COLO668 (cell line): ENCODE data around the gene NDUFA3.

Source experiments
- DNase-seq: peaks from one replicate; lab custom pipeline; 2025; ENCODE audit not compliant: unreplicated experiment; lab: John Stamatoyannopoulos, UW

NDUFA3 gene

DNA sequence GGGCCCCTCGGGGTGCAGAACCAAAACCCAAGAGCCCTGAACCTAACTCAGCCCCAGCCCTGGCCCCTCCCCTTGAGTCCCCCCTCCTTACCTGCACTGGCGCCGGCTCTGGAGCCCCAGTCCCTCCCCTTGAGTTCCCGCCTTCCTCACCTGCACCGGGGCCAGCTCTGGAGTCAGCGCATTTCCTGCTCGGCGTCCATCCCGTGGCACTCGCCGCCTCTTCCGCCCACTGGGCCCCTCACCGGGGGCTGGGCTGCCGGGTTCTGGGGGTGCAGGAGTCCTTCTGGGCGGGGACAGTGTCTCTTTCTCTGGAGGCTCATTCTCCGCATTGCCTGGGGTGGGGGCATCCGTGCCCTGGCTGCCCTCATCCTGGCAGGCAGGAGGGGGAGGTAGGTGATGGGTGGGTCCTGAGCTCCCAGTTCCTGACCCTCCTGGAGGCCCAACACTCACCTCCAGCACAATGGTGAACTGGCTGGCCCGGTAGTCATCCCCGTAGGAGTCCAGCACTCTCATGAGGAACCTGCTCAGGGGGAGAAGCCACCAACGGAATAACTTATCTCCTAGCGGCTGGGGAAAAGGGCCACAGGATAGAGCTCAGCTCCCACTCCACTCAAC is 5.3 kb downstream of the NDUFA3 start:
- DNase-seq = no peak

DNA sequence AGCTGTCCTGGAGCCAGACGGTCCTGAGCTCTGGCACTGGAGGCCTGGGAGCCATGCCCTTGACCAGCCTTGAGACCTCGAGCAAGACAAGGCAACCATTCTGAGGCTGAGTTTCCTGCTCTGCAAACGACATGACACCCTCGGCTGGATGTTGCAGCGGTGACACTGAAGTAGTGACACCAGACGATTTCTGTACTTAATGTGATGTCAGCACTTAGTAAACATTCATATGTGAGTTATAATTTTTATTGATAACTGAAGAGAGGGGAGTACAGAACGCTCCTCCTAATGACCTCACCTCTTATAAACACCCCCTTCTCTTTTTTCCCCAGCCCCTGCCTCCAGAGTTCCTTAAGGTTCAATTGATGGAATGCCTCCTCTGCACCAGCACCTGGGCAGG is 5.8 kb downstream of the NDUFA3 start:
- no peak for DNase-seq

DNA sequence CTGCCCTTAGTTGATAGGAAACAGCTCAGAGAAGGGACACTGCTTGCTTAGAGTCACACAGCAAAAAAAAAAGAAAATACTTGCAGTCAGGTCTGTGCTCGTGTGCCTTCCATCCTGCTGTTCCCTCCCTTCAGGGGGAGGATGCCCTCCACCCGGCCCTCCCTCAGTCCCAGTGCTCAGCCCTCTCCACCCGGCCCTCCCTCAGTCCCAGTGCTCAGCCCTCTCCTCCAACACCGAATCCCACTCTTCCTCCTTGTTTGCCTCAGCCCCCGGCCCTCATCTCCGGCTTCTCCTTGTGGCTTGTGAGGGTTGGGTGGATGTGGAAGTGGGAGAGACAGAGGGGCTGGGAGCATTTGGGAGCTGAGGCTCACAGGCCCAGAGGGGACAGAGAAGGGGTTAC is 7.0 kb downstream of the NDUFA3 start:
- no peak for DNase-seq

DNA sequence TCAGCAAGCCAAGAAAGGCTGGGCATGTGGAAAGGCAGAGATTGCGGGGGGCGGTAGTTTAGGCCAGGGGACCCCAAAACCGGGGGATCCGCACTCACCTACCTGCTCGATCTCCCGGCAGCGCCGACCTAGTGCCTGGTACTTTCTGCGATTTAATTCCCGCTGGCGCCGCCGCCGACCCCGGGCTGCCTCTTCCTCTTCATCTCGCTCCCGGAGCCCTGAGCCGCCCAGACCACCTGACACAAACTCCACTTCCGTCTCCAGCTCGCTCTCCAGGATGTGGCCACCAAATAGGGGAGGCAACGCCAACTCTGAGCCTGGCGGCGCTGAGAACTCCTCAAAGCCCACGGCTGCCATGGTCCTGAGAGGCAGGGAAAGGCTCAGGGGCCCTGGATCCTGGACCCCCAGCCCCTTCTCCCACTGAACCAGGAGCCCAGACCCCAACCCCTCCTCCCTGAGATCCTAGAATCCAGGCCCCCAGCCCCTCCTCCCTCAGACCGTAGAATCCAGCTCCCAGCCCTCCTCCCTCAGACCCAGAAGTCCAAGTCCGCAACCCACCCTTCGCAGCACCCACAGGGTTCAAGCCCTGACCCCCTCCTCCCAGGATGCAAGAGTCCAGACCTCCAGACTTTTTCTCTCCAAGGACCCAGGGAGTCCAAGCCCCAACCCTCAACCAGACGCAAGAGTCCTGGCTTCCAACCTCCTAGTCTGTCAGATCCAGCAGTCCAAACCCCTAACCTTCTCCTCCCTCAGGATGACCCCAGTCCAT is 11.9 kb downstream of the NDUFA3 start:
- DNase-seq = peak; percentile 55

DNA sequence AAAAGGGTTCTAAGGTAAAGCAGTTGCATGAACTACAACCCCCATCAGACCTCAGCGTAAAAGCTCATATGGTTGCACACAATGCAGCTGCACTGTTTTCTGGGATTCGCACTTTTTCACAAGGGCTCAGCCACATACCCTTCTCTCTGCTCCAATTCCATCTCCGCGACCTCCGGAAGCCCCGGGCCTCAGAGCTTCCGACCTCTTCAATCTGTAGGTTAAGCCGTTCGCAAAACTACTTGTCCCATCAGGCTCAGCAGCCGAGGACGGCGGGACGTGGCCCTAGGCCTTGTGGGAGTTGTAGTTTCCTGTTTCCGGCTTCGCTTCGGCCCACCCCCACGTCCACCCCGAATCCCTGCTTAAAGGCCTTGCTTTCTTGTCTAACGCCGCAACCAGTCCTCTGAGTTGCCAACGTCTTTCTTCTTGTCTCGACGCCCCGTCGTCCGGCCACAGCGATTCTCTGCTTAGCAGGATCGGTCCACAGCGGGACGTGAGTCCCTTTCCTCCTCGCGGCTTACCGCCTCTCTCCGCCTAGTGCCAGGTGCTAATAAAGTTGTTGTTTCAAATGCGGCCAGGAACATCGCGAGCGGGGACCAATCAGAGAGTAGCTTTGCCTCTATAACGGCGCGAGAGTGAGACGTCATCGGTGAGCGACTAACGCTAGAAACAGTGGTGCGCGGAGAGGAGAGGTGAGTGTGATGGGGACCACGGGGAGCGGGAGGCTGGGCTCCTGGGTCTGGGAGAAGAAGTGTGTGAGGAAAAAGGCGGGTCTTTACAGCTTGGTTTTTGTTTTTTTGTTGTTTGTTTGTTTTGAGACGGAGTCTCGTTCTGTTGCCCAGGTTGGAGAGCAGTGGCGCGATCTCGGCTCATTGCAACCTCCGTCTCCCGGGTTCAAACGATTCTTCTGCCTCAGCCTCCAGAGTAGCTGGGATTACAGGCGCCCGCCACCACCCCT is 12.7 kb downstream of the NDUFA3 start, which contains the start of the genes PRPF31 and TFPT:
Gene PRPF31, plus strand, starts transcription at position 646 of the 955 bp plus-strand sequence. CDS start 2,525 bp downstream, outside the sequence.
Gene TFPT, minus strand, starts transcription at position 549 of the 955 bp plus-strand sequence. Its CDS starts 388 bp downstream, at position 161.
- DNase-seq = peak; percentile 97

DNA sequence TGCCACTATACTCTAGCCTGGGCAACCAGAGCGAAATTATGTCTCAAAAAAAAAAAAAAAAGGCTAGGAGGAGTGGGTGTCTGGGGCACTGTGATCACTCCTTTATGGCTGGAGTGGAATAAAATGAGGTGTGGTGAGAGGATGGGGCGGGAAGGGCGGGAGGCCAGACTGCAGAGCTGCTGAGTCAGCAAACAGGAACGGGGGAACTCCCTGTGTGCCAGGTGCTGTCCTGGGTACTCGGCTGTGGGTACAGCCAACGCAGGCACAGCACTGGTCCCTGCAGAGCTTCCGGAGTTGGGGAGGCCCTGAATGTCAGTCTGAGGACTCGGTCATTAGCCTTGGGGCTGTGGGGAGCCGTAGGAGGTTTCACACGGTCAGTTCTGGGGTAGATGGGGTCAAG is 18.6 kb downstream of the NDUFA3 start:
- no peak for DNase-seq

DNA sequence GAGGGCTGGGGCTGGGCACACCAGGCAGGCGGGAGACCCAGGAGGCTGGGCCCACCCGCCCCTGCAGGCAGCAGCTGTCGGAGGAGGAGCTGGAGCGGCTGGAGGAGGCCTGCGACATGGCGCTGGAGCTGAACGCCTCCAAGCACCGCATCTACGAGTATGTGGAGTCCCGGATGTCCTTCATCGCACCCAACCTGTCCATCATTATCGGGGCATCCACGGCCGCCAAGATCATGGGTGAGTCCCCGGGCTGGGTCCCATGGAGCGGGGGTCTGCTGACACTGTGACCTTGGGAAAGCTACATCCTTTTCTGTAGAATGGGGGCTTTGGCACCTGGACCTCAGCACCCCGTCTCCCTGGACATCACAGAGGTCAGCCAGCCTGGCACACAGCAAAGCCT is 21.0 kb downstream of the NDUFA3 start:
- no peak for DNase-seq

DNA sequence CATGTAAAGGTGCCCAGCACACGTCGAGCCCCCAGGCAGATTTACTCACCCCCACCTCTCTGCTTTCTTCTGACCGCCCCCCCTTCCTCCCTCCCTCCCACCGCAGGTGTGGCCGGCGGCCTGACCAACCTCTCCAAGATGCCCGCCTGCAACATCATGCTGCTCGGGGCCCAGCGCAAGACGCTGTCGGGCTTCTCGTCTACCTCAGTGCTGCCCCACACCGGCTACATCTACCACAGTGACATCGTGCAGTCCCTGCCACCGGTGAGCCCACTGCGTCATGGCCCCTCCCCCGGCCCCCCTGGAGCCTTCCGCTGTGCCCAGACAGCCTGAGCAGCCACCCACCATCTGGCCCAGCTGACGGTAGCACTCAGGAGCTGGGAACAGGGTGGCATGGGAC is 21.7 kb downstream of the NDUFA3 start:
- no peak for DNase-seq

DNA sequence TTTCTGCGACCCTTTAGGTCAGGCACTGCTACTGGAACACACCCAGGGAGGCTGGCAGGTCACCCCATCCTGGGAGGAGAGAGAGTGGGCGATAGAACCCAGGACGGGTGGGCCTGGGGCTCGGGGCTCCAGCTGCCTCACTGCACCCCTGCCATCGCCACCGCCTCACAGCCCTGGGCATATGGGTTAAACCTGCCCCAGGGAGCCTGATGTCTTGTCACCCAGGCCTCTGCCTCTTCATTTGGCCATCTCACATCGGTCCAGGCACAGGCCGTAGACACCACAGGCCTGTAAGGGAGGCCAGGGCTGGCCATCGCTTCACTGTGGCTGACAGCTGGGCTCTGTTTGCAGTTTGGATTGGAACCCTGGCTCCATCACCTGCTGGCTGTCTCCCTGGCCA is 23.1 kb downstream of the NDUFA3 start:
- DNase-seq = no peak

DNA sequence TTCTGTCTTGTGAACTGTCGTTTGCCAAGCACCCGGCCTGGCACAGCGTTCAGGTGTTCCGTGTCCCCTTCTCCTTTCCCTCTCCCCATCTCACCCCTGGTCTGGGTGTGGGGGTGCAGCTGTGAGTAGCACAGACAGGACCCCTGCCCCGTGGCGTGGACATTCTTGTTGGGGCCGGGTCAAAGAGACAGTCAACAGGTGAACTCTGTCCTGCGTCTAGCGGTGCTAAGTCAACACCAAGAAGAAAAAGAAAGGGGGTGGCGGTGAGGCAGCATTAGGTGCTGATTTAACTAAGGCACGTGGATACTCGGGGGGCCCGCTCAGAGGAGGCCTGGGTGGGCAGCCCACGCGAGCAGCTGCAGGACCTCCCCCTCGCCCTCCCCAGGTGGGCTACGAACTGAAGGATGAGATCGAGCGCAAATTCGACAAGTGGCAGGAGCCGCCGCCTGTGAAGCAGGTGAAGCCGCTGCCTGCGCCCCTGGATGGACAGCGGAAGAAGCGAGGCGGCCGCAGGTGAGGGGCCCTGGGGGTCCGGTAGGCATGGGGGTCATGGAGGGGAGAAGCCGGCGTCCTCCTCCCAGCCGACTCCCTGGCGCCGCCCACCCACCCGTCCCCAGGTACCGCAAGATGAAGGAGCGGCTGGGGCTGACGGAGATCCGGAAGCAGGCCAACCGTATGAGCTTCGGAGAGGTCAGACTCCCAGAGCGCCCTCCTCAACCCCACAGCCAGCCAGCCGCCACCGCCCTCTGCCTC is 25.2 kb downstream of the NDUFA3 start:
- no peak for DNase-seq

DNA sequence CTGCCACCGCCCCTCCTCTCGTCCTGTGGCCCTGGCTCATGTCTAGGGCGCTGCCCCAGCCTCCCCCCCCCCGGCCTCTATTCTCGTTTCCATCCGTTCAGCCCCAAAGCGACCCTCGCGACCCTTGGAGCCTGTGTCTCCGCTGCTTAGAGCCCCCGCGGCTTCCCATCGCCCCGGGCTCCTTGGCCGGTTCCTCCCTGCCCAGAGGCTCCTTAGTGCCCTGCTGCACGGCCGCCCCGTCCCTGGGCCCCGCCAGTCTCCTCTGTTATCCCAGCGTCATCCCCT is 25.7 kb downstream of the NDUFA3 start:
- DNase-seq = no peak

DNA sequence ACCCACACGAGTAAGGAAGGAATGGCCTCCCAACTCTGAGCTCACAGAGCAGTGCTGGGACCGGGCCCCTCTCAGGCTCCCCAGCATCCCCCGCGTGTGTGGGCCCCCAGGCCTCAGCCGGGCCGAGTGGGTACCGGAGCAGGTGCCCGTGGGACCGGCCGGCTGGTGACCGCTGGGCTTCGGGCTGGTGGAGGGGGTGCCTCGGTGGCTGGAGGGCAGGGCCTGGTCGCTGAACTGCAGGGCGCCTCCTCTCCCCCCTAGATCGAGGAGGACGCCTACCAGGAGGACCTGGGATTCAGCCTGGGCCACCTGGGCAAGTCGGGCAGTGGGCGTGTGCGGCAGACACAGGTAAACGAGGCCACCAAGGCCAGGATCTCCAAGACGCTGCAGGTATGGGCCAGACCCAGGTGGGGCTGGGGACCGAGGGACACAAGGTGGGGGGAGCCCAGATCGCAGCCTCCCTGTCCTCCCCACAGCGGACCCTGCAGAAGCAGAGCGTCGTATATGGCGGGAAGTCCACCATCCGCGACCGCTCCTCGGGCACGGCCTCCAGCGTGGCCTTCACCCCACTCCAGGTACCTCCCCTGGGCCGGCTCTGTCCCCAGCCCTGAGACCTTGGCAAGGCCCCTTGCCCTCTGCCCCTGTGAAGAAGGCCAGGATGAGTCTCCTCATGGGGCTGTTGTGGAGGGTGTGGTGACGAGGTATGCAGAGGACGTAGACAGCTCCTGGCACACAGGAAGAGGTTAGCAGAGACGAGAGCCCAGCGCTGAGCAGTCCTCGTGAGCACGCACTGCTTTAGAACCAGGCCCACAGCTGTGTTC is 26.4 kb downstream of the NDUFA3 start:
- DNase-seq = no peak

DNA sequence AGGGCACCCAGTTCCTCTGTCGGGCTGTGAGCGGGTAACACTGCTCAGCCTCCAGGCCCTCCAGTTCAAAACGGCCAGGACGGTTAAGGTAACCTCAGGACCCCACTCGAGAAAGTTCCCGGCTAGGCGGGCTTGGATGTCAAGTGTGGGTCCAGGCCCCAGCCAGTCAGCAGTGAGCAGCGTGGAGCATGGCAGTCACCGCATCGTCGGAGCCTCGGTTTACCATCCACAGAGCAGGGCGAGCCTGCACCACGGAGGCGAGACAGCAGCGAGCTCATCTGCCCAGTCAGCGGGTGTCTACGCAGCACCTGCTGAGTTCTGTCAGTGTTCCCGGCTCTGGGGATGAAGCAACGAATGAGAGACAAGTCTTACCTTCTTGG is 27.0 kb downstream of the NDUFA3 start:
- no peak for DNase-seq

DNA sequence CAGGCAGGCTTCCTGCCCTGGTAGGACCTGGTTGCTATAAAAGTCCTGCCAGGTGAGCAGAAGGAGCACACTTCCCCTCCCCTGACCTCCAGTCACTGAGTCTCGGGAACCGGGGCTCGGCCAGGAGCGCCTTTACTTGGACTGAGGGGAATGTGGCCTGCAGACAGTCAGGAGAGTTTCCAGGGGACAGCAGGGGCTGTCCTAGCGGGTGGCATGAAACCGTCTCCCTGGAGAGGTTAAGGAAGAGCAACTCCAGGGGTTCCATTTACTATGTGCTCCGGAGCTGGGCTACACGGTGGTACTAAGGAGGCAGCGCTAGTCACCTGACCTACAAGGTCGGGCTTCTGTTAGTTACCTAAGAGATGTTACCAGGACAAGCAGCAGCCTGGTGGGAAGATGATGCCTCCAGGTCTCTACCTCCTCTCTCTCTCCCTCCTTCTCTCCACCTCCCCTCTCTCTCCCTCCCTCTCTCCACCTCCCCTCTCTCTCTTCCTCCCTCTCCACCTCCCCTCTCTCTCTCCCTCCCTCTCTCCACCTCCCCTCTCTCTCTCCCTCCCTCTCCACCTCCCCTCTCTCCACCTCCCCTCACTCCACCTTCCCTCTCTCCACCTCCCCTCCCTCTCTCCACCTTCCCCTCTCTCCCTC is 30.8 kb downstream of the NDUFA3 start:
- DNase-seq = no peak

DNA sequence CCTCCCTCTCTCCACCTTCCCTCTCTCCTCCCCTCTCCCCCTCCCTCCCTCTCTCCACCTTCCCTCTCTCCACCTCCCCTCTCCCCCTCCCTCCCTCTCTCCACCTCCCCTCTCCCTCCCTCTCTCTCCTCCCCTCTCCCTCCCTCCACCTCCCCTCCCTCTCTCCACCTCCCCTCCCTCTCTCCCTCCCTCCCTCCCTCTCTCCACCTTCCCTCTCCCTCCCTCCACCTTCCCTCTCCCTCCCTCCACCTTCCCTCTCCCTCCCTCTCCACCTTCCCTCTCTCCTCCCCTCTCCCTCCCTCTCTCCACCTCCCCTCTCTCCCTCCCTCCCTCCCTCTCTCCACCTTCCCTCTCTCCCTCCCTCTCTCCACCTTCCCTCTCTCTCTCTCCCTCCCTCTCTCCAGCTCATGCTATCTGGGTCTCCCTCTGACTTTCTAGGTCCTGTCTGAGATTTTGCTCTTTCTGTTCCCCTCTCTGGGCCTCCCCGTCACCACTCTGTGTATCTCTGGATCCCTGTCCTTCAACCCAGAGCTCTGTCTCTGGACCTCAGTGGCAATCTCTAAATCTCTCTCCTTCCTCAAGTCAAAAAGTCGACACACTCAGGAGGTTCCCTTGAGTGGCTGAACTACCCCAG is 31.4 kb downstream of the NDUFA3 start:
- no peak for DNase-seq

DNA sequence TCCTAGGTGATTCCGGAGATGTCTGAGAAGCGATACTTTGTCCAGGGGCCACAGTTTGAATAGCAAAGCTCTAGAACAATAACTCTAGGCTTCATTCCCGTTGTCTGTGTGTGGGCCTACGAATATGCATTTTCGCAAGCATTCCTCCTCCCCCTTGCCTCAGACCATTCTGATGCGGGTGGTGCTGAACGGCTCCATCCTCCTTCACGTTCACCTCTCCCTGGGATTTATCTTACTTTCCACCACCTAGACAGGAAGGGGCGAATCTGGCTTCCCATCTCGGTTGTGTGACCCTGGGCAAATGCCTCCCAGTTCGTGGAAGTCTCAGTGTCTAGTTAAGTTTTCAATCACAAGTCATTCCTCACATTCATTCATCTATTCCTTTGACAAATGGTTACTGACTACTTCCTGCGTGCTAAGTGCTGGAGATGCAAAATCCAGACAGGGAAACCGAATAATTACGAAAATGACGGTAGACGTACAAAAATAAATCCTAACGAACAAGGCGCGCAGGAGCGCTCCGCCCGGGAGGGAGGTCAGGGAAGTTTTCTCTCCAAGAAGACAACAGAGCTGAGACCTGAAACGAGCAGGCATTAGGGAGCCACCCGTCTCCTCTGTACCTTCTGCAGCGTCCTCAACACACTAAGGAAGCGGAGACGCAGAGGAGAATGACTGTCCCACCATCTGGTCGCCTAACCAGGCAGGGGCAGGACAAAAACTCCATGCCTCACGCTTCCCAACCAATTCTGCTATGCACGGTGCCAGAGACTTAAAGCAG is 33.6 kb downstream of the NDUFA3 start:
- DNase-seq = peak; percentile 30

DNA sequence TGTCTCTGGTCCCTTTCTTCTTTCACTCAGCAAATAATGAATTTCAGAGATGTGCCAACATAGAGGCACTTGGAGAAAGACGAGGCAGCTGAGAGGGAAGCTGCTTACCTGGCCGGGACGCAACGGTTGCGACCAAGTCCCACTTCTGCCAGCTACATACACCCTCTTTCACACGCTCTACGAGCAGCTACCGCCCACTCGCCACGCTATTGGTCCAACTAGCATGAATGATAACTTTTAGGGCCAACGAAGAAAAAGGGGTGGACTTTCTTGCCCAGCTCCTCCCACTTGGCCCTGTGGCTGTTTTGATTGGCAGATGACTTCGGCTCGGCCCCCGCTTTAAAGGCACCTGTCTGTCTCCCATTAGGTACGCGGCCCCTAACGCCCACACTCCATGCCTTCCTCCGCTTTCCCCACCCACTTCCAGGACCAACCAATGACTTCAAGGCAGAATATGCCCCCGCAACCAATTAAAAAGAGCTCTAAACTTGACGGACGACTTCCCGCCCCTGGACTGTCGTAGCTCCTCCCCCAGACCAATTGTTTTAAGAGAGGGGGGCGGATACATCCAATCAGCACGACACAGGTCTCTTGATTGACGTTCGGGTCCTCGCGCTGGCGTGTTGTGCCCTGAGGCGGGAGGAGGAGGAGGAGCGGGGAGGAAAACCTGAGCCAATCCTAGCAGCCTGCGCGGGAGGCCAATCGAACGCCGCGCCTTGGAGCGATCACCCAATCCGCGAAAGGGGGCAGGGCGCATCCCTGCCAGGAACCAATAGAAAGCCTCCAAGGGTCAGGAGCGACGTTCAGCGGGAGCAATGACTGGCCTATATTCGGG is 34.4 kb downstream of the NDUFA3 start:
- peak; percentile 99 for DNase-seq
